ENCODE measurements around the gene SAMD4A. TPM values are rescaled to one million over a fixed set of nuclear protein-coding genes. Genes with fewer than 3 reads are reported as not detected.

SAMD4A gene
- polyA plus RNA-seq, 2 of the 4 experiments (the other 2 are of a cell fraction), result 3.9 to 5.4 TPM

GRCh38 chr14:54778618-54779345 lies 211.9 kb downstream of the SAMD4A start (continued):
- no peak for TF ChIP-seq HOXA7 (CRISPR knock-in tag; IDR thresholded peaks at IDR 0.05)
- no peak for TF ChIP-seq SMC3 (IDR thresholded peaks at IDR 0.05)
- TF ChIP-seq EHF (CRISPR knock-in tag; IDR thresholded peaks at IDR 0.05), result no peak
- TF ChIP-seq SREBF2 (IDR thresholded peaks at IDR 0.05), result no peak
- TF ChIP-seq HOXB5 (CRISPR knock-in tag; IDR thresholded peaks at IDR 0.05), result no peak
- TF ChIP-seq RFX5 (IDR thresholded peaks at IDR 0.05), result no peak
- no peak for TF ChIP-seq GATA3 (IDR thresholded peaks at IDR 0.05; ENCODE audit: borderline replicate concordance)
- no peak for TF ChIP-seq JUNB (IDR thresholded peaks at IDR 0.05)

GRCh38 chr14:54781080-54781479 lies 214.2 kb downstream of the SAMD4A start:
- Histone ChIP-seq H3K27ac (no peak overlapping the region), H3K9me3 (no peaks in the 10 kb centered on the region), H3K4me2 (no peak overlapping the region), H3K4me1 (no peaks in the 10 kb centered on the region), H3K4me3 (no peak overlapping the region)
- DNase-seq (ENCODE audit: low read depth in 1 of 2, low spot score in 1 of 2) (no peak), ATAC-seq (no peak), FAIRE-seq (no peak)
- ChIA-PET POLR2A (no interaction called here), CTCF (interaction anchor here (4.4 to 17.9 kb wide), 3 partner anchors 6 to 217 kb away, joined by 20 to 159 read pairs (median 138); no protein-coding TSS in a partner anchor)
- 75% methylated on average over 6 of the region's 6 CpGs for WGBS (ENCODE audit: missing lambda C conversion rate)
- TF ChIP-seq JUN (IDR thresholded peaks at IDR 0.05), result no peak
- TF ChIP-seq CHD2 (IDR thresholded peaks at IDR 0.05; ENCODE audit: low read length, partially characterized antibody), result no peak

GRCh38 chr14:54781961-54782750 lies 215.2 kb downstream of the SAMD4A start:
- no peaks in the 10 kb centered on the region for H3K9me3 ChIP-seq
- ChIA-PET CTCF (interaction anchor here (0.6 to 17.9 kb wide), 6 partner anchors 7 to 233 kb away, joined by 3 to 159 read pairs (median 12); partner anchors contain the start of gene SAMD4A), POLR2A (no interaction called here)
- DNase-seq (ENCODE audit: low read depth in 1 of 2, low spot score in 1 of 2), result no peak
- no peak overlapping the region for H3K4me2 ChIP-seq
- no peak overlapping the region for H3K4me3 ChIP-seq
- WGBS (ENCODE audit: missing lambda C conversion rate), result 93% methylated on average over 21 of the region's 21 CpGs
- no peak overlapping the region for H3K27ac ChIP-seq
- no peak for ATAC-seq
- no peaks in the 10 kb centered on the region for H3K4me1 ChIP-seq
- FAIRE-seq, result no peak
- TF ChIP-seq MAFK (IDR thresholded peaks at IDR 0.05; ENCODE audit: partially characterized antibody) (peak; percentile 16), RAD21 (conservative IDR thresholded peaks at IDR 0.05 in 1 of 2, IDR thresholded peaks at IDR 0.05 in 1 of 2) (no peak), RCOR1 (IDR thresholded peaks at IDR 0.05; ENCODE audit: low read depth, low read length) (no peak), PBX3 (IDR thresholded peaks at IDR 0.05) (no peak)

- Histone ChIP-seq H3K9me3 (no peaks in the 10 kb centered on the region), H3K4me2 (no peak overlapping the region), H3K4me1 (no peaks in the 10 kb centered on the region), H3K4me3 (no peak overlapping the region), H3K27ac (no peak overlapping the region)
- FAIRE-seq (no peak), DNase-seq (ENCODE audit: low read depth in 1 of 2, low spot score in 1 of 2) (peak in 1 of 2 experiments; percentile 34), ATAC-seq (peak; percentile 64 to 88; a peak in 5 of 6 replicates)
- no peak for TF ChIP-seq NR3C1 (IDR thresholded peaks at IDR 0.05)
- TF ChIP-seq FOXS1 (CRISPR knock-in tag; IDR thresholded peaks at IDR 0.05), result no peak
- TF ChIP-seq MAFK (IDR thresholded peaks at IDR 0.05; ENCODE audit: partially characterized antibody), result no peak
- no peak for TF ChIP-seq SREBF2 (IDR thresholded peaks at IDR 0.05)
- no peak for TF ChIP-seq BCL3 (IDR thresholded peaks at IDR 0.05)
- TF ChIP-seq TFCP2L1 (CRISPR knock-in tag; IDR thresholded peaks at IDR 0.05), result no peak
- no peak for TF ChIP-seq EHMT2 (IDR thresholded peaks at IDR 0.05; ENCODE audit: low read depth)
- TF ChIP-seq PHF8 (IDR thresholded peaks at IDR 0.05; ENCODE audit: borderline replicate concordance, low read depth), result no peak
- no peak for TF ChIP-seq CBX2 (IDR thresholded peaks at IDR 0.05; ENCODE audit: borderline replicate concordance, low read depth)
- TF ChIP-seq ZC3H11A (IDR thresholded peaks at IDR 0.05), result no peak
- no peak for TF ChIP-seq POLR2AphosphoS2 (conservative IDR thresholded peaks at IDR 0.05; ENCODE audit: low read length)
- TF ChIP-seq ZNF302 (CRISPR knock-in tag; IDR thresholded peaks at IDR 0.05), result no peak
- TF ChIP-seq GATA3 (IDR thresholded peaks at IDR 0.05; ENCODE audit: borderline replicate concordance), result no peak
- no peak for TF ChIP-seq EHF (CRISPR knock-in tag; IDR thresholded peaks at IDR 0.05)
- no peak for TF ChIP-seq USF2 (IDR thresholded peaks at IDR 0.05)
- TF ChIP-seq BHLHE40 (IDR thresholded peaks at IDR 0.05; ENCODE audit: low read depth, low read length), result no peak
- TF ChIP-seq HDAC2 (IDR thresholded peaks at IDR 0.05), result no peak
- no peak for TF ChIP-seq SMC3 (IDR thresholded peaks at IDR 0.05)
- CTCF ChIA-PET, result interaction anchor here (0.6 to 17.9 kb wide), 7 partner anchors 8 to 234 kb away, joined by 3 to 159 read pairs (median 3); partner anchors contain the start of gene SAMD4A
- POLR2A ChIA-PET, result no interaction called here
- 81% methylated on average over 14 of the region's 14 CpGs for WGBS (ENCODE audit: missing lambda C conversion rate)
Observed at GRCh38 chr14:54782751-54783659, 216.1 kb downstream of the SAMD4A start.

All from A549 (cell line).